ENCODE measurements around the gene INHBA.

Gene INHBA

DNA sequence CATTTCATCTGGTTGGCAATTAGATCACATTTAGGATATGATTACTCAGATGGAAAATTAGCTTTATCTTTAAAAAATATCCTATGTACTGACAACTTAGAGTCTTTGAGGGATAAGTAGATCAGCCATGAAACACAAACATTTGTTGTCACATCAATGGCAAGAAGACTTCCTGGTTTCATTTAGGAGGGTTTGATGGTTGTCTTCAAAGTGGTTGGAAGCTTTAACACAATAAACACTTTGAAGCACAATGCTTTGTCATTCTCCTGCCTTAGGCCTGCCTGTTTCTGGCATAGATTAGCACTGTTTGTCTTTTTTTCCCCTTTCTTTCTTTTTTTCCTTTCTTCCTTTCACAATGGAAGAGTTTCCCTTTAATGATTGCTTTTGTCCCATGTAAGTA, 20.5 kb downstream of the INHBA start:
- Histone ChIP-seq H3K9me2 (ENCODE audit: low read depth, low read length) (no peaks in the 10 kb centered on the region), H3F3A (ENCODE audit: insufficient read depth, low read length) (no peaks in the 10 kb centered on the region), H3K79me2 (ENCODE audit: insufficient read depth, low read length) (no peaks in the 10 kb centered on the region), H3K36me3 (ENCODE audit: insufficient read depth, low read length) (no peaks in the 10 kb centered on the region), H3K4me3 (ENCODE audit: low read depth, low read length, poor library complexity, severe bottlenecking) (no peak overlapping the region), H2AFZ (ENCODE audit: low read length) (no peak overlapping the region), H3K27me3 (ENCODE audit: insufficient read depth, low read length) (no peaks in the 10 kb centered on the region), H3K9me3 (ENCODE audit: low read length) (no peaks in the 10 kb centered on the region), H3K4me1 (ENCODE audit: insufficient read depth, low read length, severe bottlenecking) (no peaks in the 10 kb centered on the region), H4K20me1 (ENCODE audit: insufficient read depth, low read length) (no peaks in the 10 kb centered on the region), H3K9ac (ENCODE audit: low read length) (no peak overlapping the region), H3K27ac (ENCODE audit: low read depth, low read length, poor library complexity, severe bottlenecking) (no peak overlapping the region), H3K4me2 (ENCODE audit: low read length) (no peak overlapping the region)
- TF ChIP-seq, protein P1, sequence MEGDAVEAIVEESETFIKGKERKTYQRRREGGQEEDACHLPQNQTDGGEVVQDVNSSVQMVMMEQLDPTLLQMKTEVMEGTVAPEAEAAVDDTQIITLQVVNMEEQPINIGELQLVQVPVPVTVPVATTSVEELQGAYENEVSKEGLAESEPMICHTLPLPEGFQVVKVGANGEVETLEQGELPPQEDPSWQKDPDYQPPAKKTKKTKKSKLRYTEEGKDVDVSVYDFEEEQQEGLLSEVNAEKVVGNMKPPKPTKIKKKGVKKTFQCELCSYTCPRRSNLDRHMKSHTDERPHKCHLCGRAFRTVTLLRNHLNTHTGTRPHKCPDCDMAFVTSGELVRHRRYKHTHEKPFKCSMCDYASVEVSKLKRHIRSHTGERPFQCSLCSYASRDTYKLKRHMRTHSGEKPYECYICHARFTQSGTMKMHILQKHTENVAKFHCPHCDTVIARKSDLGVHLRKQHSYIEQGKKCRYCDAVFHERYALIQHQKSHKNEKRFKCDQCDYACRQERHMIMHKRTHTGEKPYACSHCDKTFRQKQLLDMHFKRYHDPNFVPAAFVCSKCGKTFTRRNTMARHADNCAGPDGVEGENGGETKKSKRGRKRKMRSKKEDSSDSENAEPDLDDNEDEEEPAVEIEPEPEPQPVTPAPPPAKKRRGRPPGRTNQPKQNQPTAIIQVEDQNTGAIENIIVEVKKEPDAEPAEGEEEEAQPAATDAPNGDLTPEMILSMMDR (IDR thresholded peaks at IDR 0.05; ENCODE audit: low read length): no peak
- no peak for TF ChIP-seq EZH2 (IDR thresholded peaks at IDR 0.05; ENCODE audit: borderline replicate concordance, low read length)

DNA sequence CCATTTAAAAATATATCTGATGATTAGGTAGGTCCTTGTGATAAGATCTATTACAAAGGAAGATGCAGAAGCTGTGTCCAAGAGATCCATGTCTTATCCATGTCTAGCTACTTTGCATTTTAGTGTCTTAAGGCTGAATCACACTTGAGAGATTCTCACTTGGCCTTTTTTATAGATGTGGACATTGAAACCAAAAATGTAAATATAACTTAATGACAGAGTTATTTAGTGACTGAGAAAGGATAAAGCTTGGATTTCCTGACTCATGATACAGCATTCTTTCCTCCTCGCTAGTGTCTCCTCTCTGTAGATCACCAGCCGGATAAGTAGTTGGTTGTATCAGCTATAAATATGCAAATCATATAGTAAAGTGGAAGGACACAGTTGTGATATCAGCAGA, 23.3 kb downstream of the INHBA start:
- Histone ChIP-seq H4K20me1 (ENCODE audit: insufficient read depth, low read length) (no peaks in the 10 kb centered on the region), H2AFZ (ENCODE audit: low read length) (no peak overlapping the region), H3K27me3 (ENCODE audit: insufficient read depth, low read length) (no peaks in the 10 kb centered on the region), H3K4me2 (ENCODE audit: low read length) (no peak overlapping the region), H3K9ac (ENCODE audit: low read length) (no peak overlapping the region), H3K9me2 (ENCODE audit: low read depth, low read length) (no peaks in the 10 kb centered on the region), H3F3A (ENCODE audit: insufficient read depth, low read length) (no peaks in the 10 kb centered on the region), H3K4me1 (ENCODE audit: insufficient read depth, low read length, severe bottlenecking) (no peaks in the 10 kb centered on the region), H3K79me2 (ENCODE audit: insufficient read depth, low read length) (no peaks in the 10 kb centered on the region), H3K4me3 (ENCODE audit: low read depth, low read length, poor library complexity, severe bottlenecking) (no peak overlapping the region), H3K27ac (ENCODE audit: low read depth, low read length, poor library complexity, severe bottlenecking) (no peak overlapping the region), H3K36me3 (ENCODE audit: insufficient read depth, low read length) (no peaks in the 10 kb centered on the region), H3K9me3 (ENCODE audit: low read length) (no peaks in the 10 kb centered on the region)
- no peak for TF ChIP-seq EZH2 (IDR thresholded peaks at IDR 0.05; ENCODE audit: borderline replicate concordance, low read length)
- TF ChIP-seq, protein P1 (IDR thresholded peaks at IDR 0.05; ENCODE audit: low read length): no peak

DNA sequence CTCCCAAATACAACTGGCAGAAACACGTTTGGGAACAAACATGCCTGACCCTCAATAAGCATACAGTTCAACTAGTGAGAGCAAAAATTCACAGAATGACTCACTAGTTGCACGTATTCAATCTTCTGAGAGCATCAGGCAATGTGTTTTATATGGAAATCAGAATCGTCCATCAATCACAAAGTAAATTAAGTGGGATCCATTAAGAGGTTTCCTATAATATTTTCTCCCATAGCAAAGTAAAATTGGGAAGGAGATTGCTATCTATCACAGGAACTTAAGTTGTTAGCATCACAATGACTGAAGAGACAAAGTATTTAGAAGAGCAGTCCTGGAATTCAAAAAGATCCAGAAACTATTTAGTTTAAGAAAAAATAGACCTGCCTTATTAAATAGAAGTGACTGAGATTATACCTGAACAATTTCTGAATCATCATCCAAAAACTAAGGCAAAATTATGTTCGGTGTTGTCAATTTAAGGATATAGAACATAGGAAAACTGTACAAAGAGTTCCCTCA, 28.3 kb downstream of the INHBA start:
- Histone ChIP-seq H3K79me2 (ENCODE audit: insufficient read depth, low read length) (no peaks in the 10 kb centered on the region), H3F3A (ENCODE audit: insufficient read depth, low read length) (no peaks in the 10 kb centered on the region), H3K4me3 (ENCODE audit: low read depth, low read length, poor library complexity, severe bottlenecking) (no peak overlapping the region), H3K4me1 (ENCODE audit: insufficient read depth, low read length, severe bottlenecking) (no peaks in the 10 kb centered on the region), H2AFZ (ENCODE audit: low read length) (no peak overlapping the region), H3K9ac (ENCODE audit: low read length) (no peak overlapping the region), H3K9me2 (ENCODE audit: low read depth, low read length) (no peaks in the 10 kb centered on the region), H3K27me3 (ENCODE audit: insufficient read depth, low read length) (no peaks in the 10 kb centered on the region), H4K20me1 (ENCODE audit: insufficient read depth, low read length) (no peaks in the 10 kb centered on the region), H3K4me2 (ENCODE audit: low read length) (no peak overlapping the region), H3K36me3 (ENCODE audit: insufficient read depth, low read length) (no peaks in the 10 kb centered on the region), H3K9me3 (ENCODE audit: low read length) (no peaks in the 10 kb centered on the region), H3K27ac (ENCODE audit: low read depth, low read length, poor library complexity, severe bottlenecking) (no peak overlapping the region)
- TF ChIP-seq, protein P1 (IDR thresholded peaks at IDR 0.05; ENCODE audit: low read length): no peak
- no peak for TF ChIP-seq EZH2 (IDR thresholded peaks at IDR 0.05; ENCODE audit: borderline replicate concordance, low read length)
